Measurements from ENCODE around the gene ACSF2.

Gene ACSF2

GRCh38 chr17:50479522-50480141 lies 53.6 kb downstream of the ACSF2 start:
- DNase-seq = no peak

- DNase-seq = no peak
These were observed 54.2 kb downstream of the ACSF2 start for GRCh38 chr17:50480142-50480764.

- no peak for DNase-seq
These were observed 55.0 kb downstream of the ACSF2 start for GRCh38 chr17:50480854-50481490.

- DNase-seq = no peak
These were observed 55.6 kb downstream of the ACSF2 start for GRCh38 chr17:50481648-50482047.

- no peak for DNase-seq
These were observed 56.1 kb downstream of the ACSF2 start for GRCh38 chr17:50482110-50482509.

GRCh38 chr17:50482516-50482915 lies 56.5 kb downstream of the ACSF2 start:
- peak; percentile 66 to 83 for DNase-seq

GRCh38 chr17:50483266-50483665 lies 57.2 kb downstream of the ACSF2 start:
- no peak for DNase-seq

- DNase-seq = no peak
These were observed 58.6 kb downstream of the ACSF2 start for GRCh38 chr17:50484386-50485155.

GRCh38 chr17:50487213-50488096 lies 61.4 kb downstream of the ACSF2 start:
- no peak for DNase-seq

GRCh38 chr17:50488880-50489279 lies 62.9 kb downstream of the ACSF2 start:
- no peak for DNase-seq

GRCh38 chr17:50491505-50491904 lies 65.5 kb downstream of the ACSF2 start:
- DNase-seq = no peak

GRCh38 chr17:50492214-50492613 lies 66.2 kb downstream of the ACSF2 start:
- DNase-seq = no peak

- no peak for DNase-seq
These were observed 67.7 kb downstream of the ACSF2 start for GRCh38 chr17:50493744-50494143.

- no peak for DNase-seq
These were observed 69.3 kb downstream of the ACSF2 start for GRCh38 chr17:50495217-50495823.

- no peak for DNase-seq
These were observed 69.9 kb downstream of the ACSF2 start for GRCh38 chr17:50495918-50496317.

- DNase-seq = no peak
These were observed 72.2 kb downstream of the ACSF2 start for GRCh38 chr17:50498021-50498874.

GRCh38 chr17:50499270-50499669 lies 73.3 kb downstream of the ACSF2 start:
- no peak for DNase-seq

GRCh38 chr17:50499721-50500120 lies 73.7 kb downstream of the ACSF2 start:
- DNase-seq = no peak

GRCh38 chr17:50501054-50501453 lies 75.0 kb downstream of the ACSF2 start:
- DNase-seq = no peak

GRCh38 chr17:50502301-50502990 lies 76.4 kb downstream of the ACSF2 start:
- DNase-seq = no peak

All from cerebellar nuclear complex (tissue), 1 donor.